KOPT-K1 (cell line): Measurements from ENCODE around the gene ZNF200.

Experiments used
- H3K27ac ChIP-seq: fragments of 200-600 bp; sonication (generic); 2 replicates; pipeline ENCODE4 v1.5.1; 2016; ENCODE audit warnings: antibody characterized with exemption, mild to moderate bottlenecking, low read depth, low read length; ENCODE audit not compliant: poor library complexity, severe bottlenecking
- H3K36me3 ChIP-seq: fragments of 200-600 bp; sonication (generic); 2 replicates; pipeline ENCODE4 v1.5.1; 2017; ENCODE audit warnings: antibody characterized with exemption, mild to moderate bottlenecking, low read length, moderate library complexity; ENCODE audit not compliant: insufficient read depth
- H3K9me3 ChIP-seq: fragments of 200-600 bp; sonication (generic); 2 replicates; pipeline ENCODE4 v1.5.1; 2017; ENCODE audit warnings: antibody characterized with exemption, low read length, mild to moderate bottlenecking; ENCODE audit not compliant: insufficient read depth, poor library complexity, severe bottlenecking

ZNF200 gene

GRCh38 chr16:3179651-3180050 is 55.3 kb downstream of the ZNF200 start:
- H3K9me3 ChIP-seq: peaks cover 22% of the 10 kb centered on the region

GRCh38 chr16:3175157-3176093 is 59.5 kb downstream of the ZNF200 start:
- no peak overlapping the region for H3K27ac ChIP-seq
- H3K9me3 ChIP-seq: no peaks in the 10 kb centered on the region
- no peaks in the 10 kb centered on the region for H3K36me3 ChIP-seq

More at GRCh38 chr16:3179651-3180050, 55.3 kb downstream of the ZNF200 start:
- H3K36me3 ChIP-seq: no peaks in the 10 kb centered on the region
- no peak overlapping the region for H3K27ac ChIP-seq

DNA sequence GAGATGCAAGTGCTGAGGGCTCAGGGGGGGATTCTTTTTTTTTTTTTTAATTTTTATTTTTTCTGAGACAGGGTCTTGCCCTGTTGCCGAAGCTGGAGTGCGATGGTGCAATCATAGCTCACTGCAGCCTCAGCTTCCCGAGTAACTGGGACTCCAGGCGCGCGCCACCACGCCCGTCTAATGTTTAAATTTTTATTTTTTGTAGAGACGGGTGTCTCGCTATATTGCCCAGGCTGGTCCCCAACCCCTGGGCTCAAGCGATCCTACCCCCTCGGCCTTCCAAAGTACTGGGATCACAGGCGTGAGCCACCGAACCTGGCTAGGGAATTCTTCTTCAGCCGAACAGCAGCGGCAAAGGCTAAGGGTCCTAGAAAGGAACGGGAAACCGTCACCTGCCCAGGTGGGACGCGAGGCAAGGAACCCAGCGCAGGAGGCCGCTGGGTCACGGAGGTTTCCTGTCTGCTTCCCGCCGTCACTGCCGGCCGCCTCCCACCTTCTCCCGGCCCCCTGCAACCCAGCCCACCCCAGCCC is 60.3 kb downstream of the ZNF200 start:
- Histone ChIP-seq H3K27ac (no peak overlapping the region), H3K36me3 (no peaks in the 10 kb centered on the region), H3K9me3 (no peaks in the 10 kb centered on the region)

DNA sequence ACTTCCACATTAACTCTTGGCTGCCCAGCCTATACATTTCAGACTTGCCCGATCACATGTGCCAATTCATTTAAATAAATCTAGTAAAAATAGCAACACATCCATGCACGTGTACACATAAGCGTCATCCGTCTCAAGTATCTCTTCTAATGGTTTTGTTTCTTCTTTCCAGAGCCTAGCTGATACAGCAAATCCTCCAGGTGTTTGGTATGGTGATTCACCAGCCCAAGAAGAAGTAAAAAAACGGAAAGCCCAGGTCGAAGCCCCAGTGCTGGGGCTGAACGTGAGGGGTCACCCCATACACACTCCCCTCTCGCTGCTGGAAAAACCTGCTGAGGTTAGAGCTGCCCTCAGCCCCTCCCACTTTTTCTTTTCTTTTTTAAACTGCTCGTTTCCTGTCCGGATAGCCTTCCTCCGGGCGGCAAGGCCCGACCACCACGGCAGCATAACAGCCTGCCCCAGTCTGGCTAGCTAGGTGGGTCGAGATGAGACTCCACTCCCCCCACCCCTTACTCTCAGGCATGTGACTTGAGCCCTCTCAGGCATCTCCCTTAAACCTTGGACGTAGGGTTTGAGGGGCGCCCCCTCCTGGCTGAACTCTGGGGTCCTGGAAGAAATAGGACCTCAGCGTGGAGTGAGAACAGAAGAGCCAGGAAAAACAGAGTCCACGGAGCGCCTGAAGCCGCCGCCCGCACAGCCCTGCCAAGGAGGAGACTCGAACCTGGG is 60.9 kb downstream of the ZNF200 start:
- Histone ChIP-seq H3K9me3 (no peaks in the 10 kb centered on the region), H3K36me3 (no peaks in the 10 kb centered on the region), H3K27ac (no peak overlapping the region)
